ENCODE measurements around the gene NT5DC1.

DNA sequence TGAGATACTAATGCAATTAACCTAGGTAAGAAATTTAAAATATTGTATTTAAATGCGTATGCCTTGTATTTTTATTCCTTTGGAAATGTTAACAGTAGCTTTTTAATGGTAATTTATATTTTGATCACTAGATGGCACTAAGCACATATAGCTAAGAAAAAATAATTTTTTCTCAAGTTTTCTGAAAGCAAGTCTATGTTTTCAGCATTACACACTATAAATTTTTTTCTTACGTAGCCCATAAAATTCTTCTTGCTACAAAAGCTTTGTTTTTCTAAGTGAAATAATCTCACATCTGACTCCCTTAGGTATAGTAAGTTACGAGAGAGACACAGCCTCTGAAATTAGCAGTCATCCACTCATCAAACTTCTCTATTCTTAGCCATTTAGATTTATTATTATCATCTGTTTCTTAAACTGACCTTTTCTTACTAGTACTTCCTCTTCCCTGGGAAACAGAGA, 117.5 kb downstream of the NT5DC1 start:
- TF ChIP-seq, protein P1, sequence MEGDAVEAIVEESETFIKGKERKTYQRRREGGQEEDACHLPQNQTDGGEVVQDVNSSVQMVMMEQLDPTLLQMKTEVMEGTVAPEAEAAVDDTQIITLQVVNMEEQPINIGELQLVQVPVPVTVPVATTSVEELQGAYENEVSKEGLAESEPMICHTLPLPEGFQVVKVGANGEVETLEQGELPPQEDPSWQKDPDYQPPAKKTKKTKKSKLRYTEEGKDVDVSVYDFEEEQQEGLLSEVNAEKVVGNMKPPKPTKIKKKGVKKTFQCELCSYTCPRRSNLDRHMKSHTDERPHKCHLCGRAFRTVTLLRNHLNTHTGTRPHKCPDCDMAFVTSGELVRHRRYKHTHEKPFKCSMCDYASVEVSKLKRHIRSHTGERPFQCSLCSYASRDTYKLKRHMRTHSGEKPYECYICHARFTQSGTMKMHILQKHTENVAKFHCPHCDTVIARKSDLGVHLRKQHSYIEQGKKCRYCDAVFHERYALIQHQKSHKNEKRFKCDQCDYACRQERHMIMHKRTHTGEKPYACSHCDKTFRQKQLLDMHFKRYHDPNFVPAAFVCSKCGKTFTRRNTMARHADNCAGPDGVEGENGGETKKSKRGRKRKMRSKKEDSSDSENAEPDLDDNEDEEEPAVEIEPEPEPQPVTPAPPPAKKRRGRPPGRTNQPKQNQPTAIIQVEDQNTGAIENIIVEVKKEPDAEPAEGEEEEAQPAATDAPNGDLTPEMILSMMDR (IDR thresholded peaks at IDR 0.05; ENCODE audit: poor library complexity, severe bottlenecking), result peak; percentile 70
- TF ChIP-seq, protein P2, sequence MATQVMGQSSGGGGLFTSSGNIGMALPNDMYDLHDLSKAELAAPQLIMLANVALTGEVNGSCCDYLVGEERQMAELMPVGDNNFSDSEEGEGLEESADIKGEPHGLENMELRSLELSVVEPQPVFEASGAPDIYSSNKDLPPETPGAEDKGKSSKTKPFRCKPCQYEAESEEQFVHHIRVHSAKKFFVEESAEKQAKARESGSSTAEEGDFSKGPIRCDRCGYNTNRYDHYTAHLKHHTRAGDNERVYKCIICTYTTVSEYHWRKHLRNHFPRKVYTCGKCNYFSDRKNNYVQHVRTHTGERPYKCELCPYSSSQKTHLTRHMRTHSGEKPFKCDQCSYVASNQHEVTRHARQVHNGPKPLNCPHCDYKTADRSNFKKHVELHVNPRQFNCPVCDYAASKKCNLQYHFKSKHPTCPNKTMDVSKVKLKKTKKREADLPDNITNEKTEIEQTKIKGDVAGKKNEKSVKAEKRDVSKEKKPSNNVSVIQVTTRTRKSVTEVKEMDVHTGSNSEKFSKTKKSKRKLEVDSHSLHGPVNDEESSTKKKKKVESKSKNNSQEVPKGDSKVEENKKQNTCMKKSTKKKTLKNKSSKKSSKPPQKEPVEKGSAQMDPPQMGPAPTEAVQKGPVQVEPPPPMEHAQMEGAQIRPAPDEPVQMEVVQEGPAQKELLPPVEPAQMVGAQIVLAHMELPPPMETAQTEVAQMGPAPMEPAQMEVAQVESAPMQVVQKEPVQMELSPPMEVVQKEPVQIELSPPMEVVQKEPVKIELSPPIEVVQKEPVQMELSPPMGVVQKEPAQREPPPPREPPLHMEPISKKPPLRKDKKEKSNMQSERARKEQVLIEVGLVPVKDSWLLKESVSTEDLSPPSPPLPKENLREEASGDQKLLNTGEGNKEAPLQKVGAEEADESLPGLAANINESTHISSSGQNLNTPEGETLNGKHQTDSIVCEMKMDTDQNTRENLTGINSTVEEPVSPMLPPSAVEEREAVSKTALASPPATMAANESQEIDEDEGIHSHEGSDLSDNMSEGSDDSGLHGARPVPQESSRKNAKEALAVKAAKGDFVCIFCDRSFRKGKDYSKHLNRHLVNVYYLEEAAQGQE (IDR thresholded peaks at IDR 0.05; ENCODE audit: borderline replicate concordance), result no peak
- TF ChIP-seq RAD21 (conservative IDR thresholded peaks at IDR 0.05), result peak; percentile 72
- no peak for TF ChIP-seq EP300 (conservative IDR thresholded peaks at IDR 0.05; ENCODE audit: poor library complexity, severe bottlenecking)
- TF ChIP-seq EZH2 (IDR thresholded peaks at IDR 0.05; ENCODE audit: borderline replicate concordance, insufficient read depth, low read length, poor library complexity, severe bottlenecking), result no peak
- no peak for TF ChIP-seq POLR2AphosphoS5 (IDR thresholded peaks at IDR 0.05)
- TF ChIP-seq SMC3 (conservative IDR thresholded peaks at IDR 0.05; ENCODE audit: poor library complexity), result peak; percentile 67
